ENCODE results near the gene UMPS. TPM values are rescaled to one million over a fixed set of nuclear protein-coding genes. Genes with fewer than 3 reads are reported as not detected.
"Not testable (repeated sequence)": the region's sequence is repeated elsewhere in the genome, so short reads cannot be mapped to it uniquely, and the experiment has no call there.

UMPS gene
- total and polyA plus RNA-seq, 9 donors = 15.2 to 39.5 (median 23.9) TPM

- H3K4me1 ChIP-seq (ENCODE audit: insufficient read depth) = peaks cover 6% of the 10 kb centered on the region
- H3K27me3 ChIP-seq = no peaks in the 10 kb centered on the region
- H3K27ac ChIP-seq = no peak overlapping the region
- 76 to 85% (median 83%) methylated on average over 3 of the region's 3 CpGs for WGBS, 3 donors
- no peak for TF ChIP-seq CTCF (IDR thresholded peaks at IDR 0.05)
- no peak for TF ChIP-seq EP300 (IDR thresholded peaks at IDR 0.05)
- no peak for TF ChIP-seq POLR2A (IDR thresholded peaks at IDR 0.05)
- H3K9me3 ChIP-seq = no peaks in the 10 kb centered on the region
- no peak overlapping the region for H3K4me3 ChIP-seq
- intact Hi-C loops (cut with DNase I) = loop anchor here in 1 of 4 donors (5.0 kb wide), 1 partner anchor 101 kb away; the partner anchor contains the start of gene ITGB5
- no peak for DNase-seq
- no peaks in the 10 kb centered on the region for H3K36me3 ChIP-seq
Measured at GRCh38 chr3:124785973-124786372, 55.7 kb downstream of the UMPS start.

GRCh38 chr3:124786511-124787241, 56.4 kb downstream of the UMPS start:
- H3K9me3 ChIP-seq = no peaks in the 10 kb centered on the region
- H3K27me3 ChIP-seq = no peaks in the 10 kb centered on the region
- no peak overlapping the region for H3K4me3 ChIP-seq
- 45 to 50% (median 48%) methylated on average over 6 of the region's 6 CpGs for WGBS, 3 donors
- intact Hi-C loops (cut with DNase I) = loop anchor here in 1 of 4 donors (5.0 kb wide), 1 partner anchor 101 kb away; the partner anchor contains the start of gene ITGB5
- no peak for DNase-seq
- TF ChIP-seq EP300 (IDR thresholded peaks at IDR 0.05) (no peak), CTCF (IDR thresholded peaks at IDR 0.05) (peak in 2 of 3 donors; percentile 31 to 34)
- no peaks in the 10 kb centered on the region for H3K36me3 ChIP-seq
- H3K27ac ChIP-seq = no peak overlapping the region
- H3K4me1 ChIP-seq (ENCODE audit: insufficient read depth) = peaks cover 6% of the 10 kb centered on the region

GRCh38 chr3:124787476-124788195, 57.4 kb downstream of the UMPS start:
- no peak for DNase-seq
- Histone ChIP-seq H3K36me3 (no peaks in the 10 kb centered on the region), H3K27ac (no peak overlapping the region), H3K9me3 (no peaks in the 10 kb centered on the region), H3K27me3 (no peaks in the 10 kb centered on the region), H3K4me1 (ENCODE audit: insufficient read depth) (peaks cover 8% of the 10 kb centered on the region), H3K4me3 (no peak overlapping the region)
- TF ChIP-seq CTCF (IDR thresholded peaks at IDR 0.05) (no peak), POLR2A (IDR thresholded peaks at IDR 0.05) (no peak), EP300 (IDR thresholded peaks at IDR 0.05) (no peak)
- intact Hi-C loops (cut with DNase I) = loop anchor here in 1 of 4 donors (5.0 kb wide), 1 partner anchor 100 kb away; the partner anchor contains the start of gene ITGB5
- WGBS, 3 donors = 70 to 72% (median 71%) methylated on average over 3 of the region's 3 CpGs

- TF ChIP-seq CTCF (IDR thresholded peaks at IDR 0.05) (no peak), EP300 (IDR thresholded peaks at IDR 0.05) (no peak), POLR2A (IDR thresholded peaks at IDR 0.05) (no peak)
- H3K27me3 ChIP-seq = no peaks in the 10 kb centered on the region
- intact Hi-C loops (cut with DNase I) = loop anchor here in 1 of 4 donors (5.0 kb wide), 1 partner anchor 99 kb away; the partner anchor contains the start of gene ITGB5
- H3K9me3 ChIP-seq = no peaks in the 10 kb centered on the region
- H3K36me3 ChIP-seq = no peaks in the 10 kb centered on the region
- H3K27ac ChIP-seq = no peak overlapping the region
- DNase-seq = no peak
- no peak overlapping the region for H3K4me3 ChIP-seq
- peaks cover 8% of the 10 kb centered on the region for H3K4me1 ChIP-seq (ENCODE audit: insufficient read depth)
- WGBS, 3 donors = 89 to 96% (median 93%) methylated on average over 2 of the region's 2 CpGs
Measured at GRCh38 chr3:124788254-124788745, 58.0 kb downstream of the UMPS start.

- not testable (repeated sequence) for H3K36me3 ChIP-seq; DNase-seq; H3K27me3 ChIP-seq; H3K9me3 ChIP-seq; H3K4me1 ChIP-seq (ENCODE audit: insufficient read depth); H3K4me3 ChIP-seq; H3K27ac ChIP-seq
- 72 to 81% (median 72%) methylated on average over 4 of the region's 5 CpGs for WGBS, 3 donors
- intact Hi-C loops (cut with DNase I) = loop anchor here in 1 of 4 donors (5.0 kb wide), 1 partner anchor 98 kb away; the partner anchor contains the start of gene ITGB5
Measured at GRCh38 chr3:124789103-124789502, 58.9 kb downstream of the UMPS start.

Data from ovary (tissue), 9 donors.